HTR-8/SVneo (cell line): ENCODE results near the gene CCDC8.
"Not testable (repeated sequence)": the region's sequence is repeated elsewhere in the genome, so short reads cannot be mapped to it uniquely, and the experiment has no call there.

ENCODE experiments used
- DNase-seq: peaks from one replicate; pipeline ENCODE4 v3.0.0; 2011; ENCODE audit warnings: low spot score, mixed read lengths; ENCODE audit not compliant: insufficient read length
- FAIRE-seq: peaks from 2 replicates; lab custom pipeline; 2011; peaks lifted over from hg19 to GRCh38; lab: Jason Lieb, UNC

Gene CCDC8

GRCh38 chr19:46413262-46414031, at the start of gene CCDC8:
Gene CCDC8, minus strand, starts transcription at chr19:46413564. Its CDS starts 754 bp downstream, at chr19:46412810.
- DNase-seq (peak; percentile 83), FAIRE-seq (peak; percentile 70)

DNA sequence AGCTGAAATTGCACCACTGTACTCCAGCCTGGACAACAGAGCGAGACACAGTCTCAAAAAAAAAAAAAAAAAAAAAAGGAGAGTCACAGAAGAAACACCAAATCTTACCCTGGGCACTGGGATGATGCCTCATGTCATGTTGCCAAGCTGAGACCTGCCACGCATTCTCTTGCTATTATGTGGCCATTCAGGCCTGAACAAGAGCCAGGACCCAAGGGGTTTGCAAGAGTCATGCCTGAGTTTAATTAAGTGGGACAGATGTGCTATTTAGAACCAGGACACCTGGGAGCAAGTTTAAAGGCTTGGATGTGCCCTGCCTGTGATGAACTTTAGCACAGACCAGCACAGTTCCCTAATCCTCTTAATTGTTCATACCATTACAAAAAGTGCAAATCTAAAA, 48.2 kb upstream of the CCDC8 start:
- DNase-seq (no peak), FAIRE-seq (no peak)

DNA sequence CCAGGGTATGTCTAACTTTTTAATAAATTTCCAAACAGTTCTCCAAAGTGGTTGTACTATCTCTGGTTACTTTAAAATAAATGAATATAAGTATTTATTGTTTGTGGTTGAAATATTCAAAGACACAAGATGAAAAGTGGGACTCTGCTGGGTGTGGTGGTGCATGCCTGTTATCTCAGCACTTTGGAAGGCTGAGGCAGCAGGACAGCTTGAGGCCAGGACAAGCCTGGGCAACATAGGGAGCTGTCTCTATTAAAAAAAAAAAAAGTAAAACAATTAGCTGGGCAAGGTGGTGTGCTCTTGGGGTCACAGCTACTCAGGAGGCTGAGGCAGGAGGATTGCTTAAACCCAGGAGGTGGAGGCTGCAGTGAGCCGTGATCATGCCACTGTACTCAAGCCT, 47.6 kb upstream of the CCDC8 start:
- DNase-seq (no peak), FAIRE-seq (no peak)

GRCh38 chr19:46460055-46460454, 46.7 kb upstream of the CCDC8 start:
- DNase-seq (no peak), FAIRE-seq (no peak)

DNA sequence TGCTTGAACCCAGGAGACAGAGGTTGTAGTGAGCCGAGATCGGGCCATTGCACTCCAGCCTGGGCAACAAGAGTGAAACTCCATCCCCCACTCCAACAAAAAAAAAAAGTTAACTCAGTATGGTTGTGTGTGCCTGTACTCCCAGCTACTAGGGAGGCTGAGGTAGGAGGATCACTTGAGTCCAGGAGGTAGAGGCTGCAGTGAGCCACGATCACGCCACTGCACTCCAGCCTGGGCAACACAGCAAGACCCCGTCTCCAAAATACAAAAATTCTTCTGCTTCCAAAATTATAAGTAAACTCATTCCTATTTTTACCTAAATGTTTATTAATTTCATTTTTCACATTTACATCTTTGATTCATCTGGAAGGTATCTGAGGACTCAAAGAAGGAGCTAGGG, 43.6 kb upstream of the CCDC8 start:
- DNase-seq (no peak), FAIRE-seq (no peak)

GRCh38 chr19:46454244-46454643, 40.9 kb upstream of the CCDC8 start:
- FAIRE-seq (no peak), DNase-seq (no peak)

DNA sequence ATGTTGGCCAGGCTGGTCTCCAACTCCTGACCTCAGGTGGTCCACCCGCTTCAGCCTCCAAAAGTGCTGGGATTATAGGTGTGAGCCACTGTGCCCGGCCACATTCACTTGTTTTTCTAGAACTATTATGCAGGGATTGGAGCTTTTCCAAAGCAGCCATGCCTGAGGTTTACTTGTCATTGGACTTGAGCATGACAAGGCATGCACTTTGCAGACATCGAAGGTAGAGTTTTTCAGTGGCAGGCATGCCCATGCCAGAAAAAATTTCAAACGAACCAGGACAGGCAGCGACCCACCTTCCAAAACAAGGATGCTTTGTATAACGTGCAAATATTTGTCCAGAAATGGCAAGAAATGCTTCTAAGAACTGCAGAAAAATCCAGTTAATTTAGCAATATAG, 40.3 kb upstream of the CCDC8 start:
- no peak for FAIRE-seq

GRCh38 chr19:46452186-46452585, 38.8 kb upstream of the CCDC8 start:
- FAIRE-seq (no peak), DNase-seq (no peak)

More for the DNA sequence above, 40.3 kb upstream of the CCDC8 start:
- no peak for DNase-seq

- DNase-seq (no peak), FAIRE-seq (no peak)
Measured at GRCh38 chr19:46451352-46451751, 38.0 kb upstream of the CCDC8 start.

GRCh38 chr19:46450737-46451136, 37.4 kb upstream of the CCDC8 start:
- no peak for DNase-seq
- FAIRE-seq = no peak

DNA sequence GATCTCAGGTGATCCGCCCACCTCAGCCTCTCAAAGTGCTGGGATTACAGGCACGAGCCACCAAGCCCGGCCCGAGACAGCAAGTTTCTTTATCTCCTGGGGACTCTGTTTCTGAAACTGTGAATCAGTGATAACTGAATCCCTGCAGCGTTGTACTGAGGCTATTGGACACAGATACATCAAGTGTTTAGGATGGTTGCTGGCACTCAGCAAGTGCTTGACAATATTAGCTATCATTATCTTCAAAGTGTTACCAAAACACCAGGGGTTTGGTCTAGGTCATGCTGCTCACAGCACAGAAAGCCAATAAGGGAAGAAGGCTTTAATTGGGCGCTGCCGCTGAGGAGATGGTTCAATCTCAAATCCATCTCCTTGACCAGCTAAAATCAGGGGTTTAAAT, 35.9 kb upstream of the CCDC8 start:
- FAIRE-seq (no peak), DNase-seq (no peak)

- no peak for DNase-seq
- FAIRE-seq = no peak
Measured at GRCh38 chr19:46448601-46449000, 35.2 kb upstream of the CCDC8 start.

DNA sequence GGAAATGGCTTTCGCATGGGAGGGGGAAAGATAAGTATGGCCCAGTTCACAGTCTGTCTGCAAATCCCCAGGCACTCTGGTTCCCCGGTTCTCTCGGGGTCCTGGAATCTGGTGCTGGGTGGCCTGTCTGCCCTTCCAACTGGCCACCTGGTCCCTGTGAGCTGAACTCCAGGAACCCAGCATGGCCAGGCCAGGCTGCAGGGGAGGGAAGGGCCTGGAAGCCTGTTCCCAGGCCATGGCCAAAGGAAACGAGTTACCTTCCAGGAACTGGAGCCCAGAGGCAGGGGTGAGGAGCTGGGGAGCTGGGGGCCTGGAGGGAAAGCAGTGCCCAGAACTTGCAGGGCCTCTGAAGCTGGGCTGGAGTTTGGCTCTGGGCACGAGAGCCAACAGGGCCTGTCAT, 34.5 kb upstream of the CCDC8 start:
- FAIRE-seq = no peak
- DNase-seq = no peak

- no peak for DNase-seq
- no peak for FAIRE-seq
Measured at GRCh38 chr19:46447006-46447405, 33.6 kb upstream of the CCDC8 start.

DNA sequence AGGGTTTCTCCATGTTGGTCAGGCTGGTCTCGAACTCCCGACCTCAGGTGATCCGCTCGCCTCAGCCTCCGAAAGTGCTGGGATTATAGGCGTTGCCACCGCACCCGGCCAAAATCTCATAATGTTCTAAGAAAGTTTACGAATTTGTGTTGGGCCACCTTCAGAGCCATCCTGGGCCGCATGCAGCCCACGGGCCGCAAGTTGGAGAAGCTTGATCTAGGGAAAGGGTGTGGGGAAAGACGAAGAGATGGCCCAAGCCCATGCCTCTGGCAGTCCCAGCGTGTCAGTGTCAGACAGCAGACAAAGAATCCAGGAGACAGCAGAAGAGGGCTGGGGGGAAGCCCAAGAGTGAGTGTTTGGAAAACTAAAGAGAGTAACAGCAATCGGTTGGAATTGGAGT, 32.7 kb upstream of the CCDC8 start:
- DNase-seq (no peak), FAIRE-seq (no peak)

GRCh38 chr19:46442808-46443450, 29.6 kb upstream of the CCDC8 start:
- no peak for FAIRE-seq

GRCh38 chr19:46441866-46442265, 28.5 kb upstream of the CCDC8 start:
- FAIRE-seq (no peak), DNase-seq (no peak)

More at GRCh38 chr19:46442808-46443450, 29.6 kb upstream of the CCDC8 start:
- peak; percentile 63 for DNase-seq

- FAIRE-seq, DNase-seq: not testable (repeated sequence)
Measured at GRCh38 chr19:46435689-46436088, 22.3 kb upstream of the CCDC8 start.

- no peak for FAIRE-seq
- no peak for DNase-seq
Measured at GRCh38 chr19:46435009-46435408, 21.6 kb upstream of the CCDC8 start.

DNA sequence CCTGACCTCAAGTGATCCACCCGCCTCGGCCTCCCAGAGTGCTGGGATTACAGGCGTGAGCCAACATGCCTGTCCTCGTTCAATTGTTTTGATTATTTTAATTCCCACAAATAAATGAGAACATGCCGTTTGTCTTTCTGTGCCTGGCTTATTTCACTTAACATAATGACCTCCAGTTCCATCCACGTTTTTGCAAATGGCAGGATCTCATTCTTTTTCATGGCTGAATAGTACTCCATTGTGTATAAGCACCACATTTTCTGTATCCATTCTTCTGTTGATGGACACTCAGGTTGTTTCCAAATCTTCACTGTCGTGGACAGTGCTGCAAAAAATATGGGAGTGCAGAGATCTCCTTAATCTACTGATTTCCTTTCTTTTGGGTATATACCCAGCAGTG, 20.1 kb upstream of the CCDC8 start:
- FAIRE-seq, DNase-seq: not testable (repeated sequence)

DNA sequence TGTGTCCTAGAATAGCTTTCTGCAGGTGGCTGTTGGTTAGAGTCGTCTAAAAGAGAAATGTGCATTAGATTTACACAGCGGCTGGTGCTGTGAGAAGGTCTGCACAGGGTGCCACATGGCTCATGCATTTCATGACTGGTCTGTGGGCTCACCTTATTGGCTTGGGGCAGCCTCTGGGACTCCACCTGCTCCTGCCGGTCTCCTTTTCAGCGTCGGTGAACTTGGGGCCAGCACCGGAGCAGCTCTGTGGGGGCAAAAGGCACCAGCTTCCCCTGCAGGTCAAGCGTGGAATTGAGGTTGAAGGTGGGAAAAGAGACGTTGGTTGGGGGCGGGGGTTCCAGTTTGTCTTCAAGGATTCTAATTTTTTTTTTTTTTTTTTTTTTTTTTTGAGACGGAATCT, 18.5 kb upstream of the CCDC8 start:
- no peak for DNase-seq
- FAIRE-seq = no peak

- DNase-seq = no peak
- no peak for FAIRE-seq
Measured at GRCh38 chr19:46429999-46430398, 16.6 kb upstream of the CCDC8 start.
